GM11168 (cell line): ENCODE results near the gene MYRF.

Experiments
- in situ Hi-C: fragments of 300-500 bp; cut with MboI; formaldehyde crosslinking; loops from one replicate; pipeline ENCODE4 v1.12.0; 2022; ENCODE audit warnings: low sequenced_read_pairs; ENCODE audit not compliant: unreplicated experiment

The MYRF gene

DNA sequence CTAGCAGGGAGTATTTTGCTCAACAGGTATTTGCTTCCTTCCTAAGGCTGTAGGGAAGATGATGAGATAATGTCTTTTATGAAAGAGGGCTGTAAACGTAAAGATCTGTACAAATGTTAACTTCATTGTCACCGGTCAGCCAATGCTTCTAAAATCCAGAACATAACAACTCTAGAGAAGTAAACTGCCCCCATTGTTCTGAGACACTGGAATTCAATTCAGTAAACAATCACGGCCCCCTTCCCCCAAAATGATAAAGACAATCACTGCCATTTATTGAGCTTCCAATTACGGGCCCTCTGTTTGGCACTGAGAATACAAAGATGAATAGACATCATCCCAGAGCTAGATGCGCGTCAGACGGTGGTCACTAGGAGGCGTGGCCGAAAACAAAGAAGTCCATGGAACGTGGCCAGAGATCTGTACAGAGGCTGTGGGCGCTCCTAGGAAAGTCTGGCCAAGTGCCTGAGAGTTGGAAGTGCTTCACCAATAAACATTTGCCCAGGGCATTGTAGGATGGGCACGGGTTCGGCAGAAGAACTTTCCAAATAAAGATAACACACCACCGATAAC is 39.4 kb downstream of the MYRF start:
- in situ Hi-C loops: loop anchor here (5.0 kb wide), 1 partner anchor 105 kb away; no protein-coding TSS in a partner anchor

DNA sequence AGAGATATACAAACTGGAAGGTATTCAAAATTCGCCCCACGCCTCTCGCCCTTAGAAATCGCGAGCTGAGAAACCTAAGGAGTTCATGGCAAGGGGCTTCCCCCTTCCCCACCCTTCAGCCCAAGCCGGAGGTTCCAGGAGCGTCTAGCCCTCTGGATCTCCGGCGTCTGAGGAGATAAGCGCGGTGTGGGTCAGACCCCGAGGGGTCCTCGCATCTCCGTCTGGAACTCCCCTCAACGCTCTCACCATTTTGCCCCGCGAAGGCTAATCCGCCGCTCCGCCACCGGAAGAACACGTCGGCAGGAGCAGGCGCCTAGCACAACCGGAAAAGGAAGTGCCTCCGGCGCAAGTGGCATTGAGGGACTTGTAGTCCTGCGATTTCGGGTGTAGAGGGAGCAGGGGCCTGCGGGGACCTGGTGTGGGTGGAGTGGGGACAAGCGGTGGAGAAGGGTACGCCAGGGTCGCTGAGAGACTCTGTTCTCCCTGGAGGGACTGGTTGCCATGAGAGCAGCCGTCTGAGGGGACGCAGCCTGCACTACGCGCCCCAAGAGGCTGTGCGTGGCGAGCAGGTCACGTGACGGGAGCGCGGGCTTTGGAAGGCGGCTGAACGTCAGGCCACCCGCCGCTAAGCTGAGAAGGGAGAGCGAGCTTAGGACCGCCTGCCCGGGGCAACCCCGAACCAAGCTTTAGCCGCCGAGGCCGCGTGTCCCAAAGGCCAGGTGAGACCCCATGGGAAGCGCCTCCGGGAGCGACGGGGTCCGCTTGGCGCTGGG is 40.1 kb downstream of the MYRF start, which contains the start of the genes FEN1 and TMEM258:
Gene FEN1 (plus strand): TSS at position 602 of the 773 bp plus-strand sequence. CDS start 2,451 bp downstream, outside the sequence.
Gene TMEM258 (minus strand): TSS at position 290 of the 773 bp plus-strand sequence. CDS start 41 bp downstream, at position 249.
- in situ Hi-C loops: loop anchor here (5.0 kb wide), 1 partner anchor 105 kb away; no protein-coding TSS in a partner anchor

DNA sequence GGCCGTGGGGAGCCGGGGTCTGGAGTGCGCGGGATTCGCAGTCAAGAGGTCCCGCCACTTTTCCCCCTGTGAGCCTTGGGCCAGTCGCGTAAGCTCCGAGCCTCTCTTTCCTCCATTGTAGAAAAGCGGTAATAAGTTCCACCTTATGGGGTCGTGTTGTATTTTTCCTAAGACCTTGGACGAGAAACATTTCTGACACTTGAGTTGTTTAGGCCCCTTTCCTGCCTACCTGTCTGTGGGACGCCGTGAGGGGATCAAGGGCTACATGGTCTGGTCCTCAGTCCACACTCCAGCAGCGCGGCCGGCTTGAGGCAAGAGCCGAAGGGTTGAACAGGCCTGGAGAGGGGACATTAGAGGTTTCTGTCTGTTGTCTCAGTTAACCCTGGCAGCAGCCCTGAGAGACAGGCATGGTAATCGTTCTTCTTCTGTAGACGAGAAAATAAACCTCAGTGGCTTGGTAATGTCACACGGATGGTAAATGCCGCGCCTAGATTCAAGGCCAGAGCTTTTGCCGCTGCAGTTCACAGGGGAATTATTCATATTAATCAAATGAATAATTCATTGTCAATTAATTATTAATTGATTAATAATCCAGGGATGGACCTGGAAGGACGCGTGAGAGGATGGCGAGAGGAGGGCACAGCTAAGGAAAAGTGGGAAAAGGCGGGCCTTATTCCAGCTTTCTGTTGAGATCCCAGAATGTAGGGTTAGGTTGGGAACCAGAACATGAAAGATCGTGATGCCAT is 40.8 kb downstream of the MYRF start:
- in situ Hi-C loops: loop anchor here (5.0 kb wide), 1 partner anchor 104 kb away; no protein-coding TSS in a partner anchor

DNA sequence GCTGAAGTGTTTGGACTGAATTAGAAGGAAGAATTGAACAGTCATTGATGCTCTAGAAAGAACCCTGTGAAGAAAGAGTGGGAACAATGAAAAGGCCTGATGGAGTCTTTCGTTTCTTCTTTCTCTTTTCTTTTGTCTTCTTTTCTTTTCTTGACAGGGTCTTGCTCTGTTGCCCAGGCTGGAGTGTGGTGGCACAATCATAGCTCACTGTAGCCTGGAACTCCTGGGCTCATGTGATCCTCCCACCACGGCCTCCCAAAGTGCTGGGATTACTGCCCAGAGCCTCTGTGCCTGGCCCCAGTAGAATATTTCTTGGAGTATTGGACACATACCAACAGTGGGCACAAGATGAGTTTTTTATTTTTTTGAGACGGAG is 41.4 kb downstream of the MYRF start:
- in situ Hi-C loops: loop anchor here (5.0 kb wide), 1 partner anchor 103 kb away; no protein-coding TSS in a partner anchor

DNA sequence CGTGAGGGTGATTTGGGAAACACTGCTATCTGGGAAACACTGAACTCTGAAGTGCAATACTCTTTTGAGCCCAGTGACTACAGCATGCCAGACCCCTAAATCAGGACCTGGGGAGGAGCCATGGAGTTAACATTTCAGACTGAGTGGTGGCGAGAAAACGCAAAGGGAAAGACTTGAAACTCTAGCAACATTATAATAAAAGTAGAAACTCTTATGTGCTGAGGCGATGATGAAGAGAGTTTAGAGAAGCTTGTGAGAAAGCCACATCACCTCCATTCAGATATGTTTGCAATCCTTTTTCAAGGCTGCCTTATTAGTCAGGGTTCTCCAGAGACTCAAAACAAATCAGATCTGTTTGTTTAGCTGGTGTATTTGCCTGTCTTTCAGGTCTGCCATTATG is 42.1 kb downstream of the MYRF start:
- in situ Hi-C loops: loop anchor here (5.0 kb wide), 1 partner anchor 103 kb away; no protein-coding TSS in a partner anchor

DNA sequence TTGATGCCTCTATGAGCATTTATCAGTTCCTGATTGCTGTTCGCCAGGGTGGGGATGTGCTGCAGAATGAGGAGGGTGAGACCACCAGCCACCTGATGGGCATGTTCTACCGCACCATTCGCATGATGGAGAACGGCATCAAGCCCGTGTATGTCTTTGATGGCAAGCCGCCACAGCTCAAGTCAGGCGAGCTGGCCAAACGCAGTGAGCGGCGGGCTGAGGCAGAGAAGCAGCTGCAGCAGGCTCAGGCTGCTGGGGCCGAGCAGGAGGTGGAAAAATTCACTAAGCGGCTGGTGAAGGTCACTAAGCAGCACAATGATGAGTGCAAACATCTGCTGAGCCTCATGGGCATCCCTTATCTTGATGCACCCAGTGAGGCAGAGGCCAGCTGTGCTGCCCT is 43.0 kb downstream of the MYRF start:
- in situ Hi-C loops: no loop called here

DNA sequence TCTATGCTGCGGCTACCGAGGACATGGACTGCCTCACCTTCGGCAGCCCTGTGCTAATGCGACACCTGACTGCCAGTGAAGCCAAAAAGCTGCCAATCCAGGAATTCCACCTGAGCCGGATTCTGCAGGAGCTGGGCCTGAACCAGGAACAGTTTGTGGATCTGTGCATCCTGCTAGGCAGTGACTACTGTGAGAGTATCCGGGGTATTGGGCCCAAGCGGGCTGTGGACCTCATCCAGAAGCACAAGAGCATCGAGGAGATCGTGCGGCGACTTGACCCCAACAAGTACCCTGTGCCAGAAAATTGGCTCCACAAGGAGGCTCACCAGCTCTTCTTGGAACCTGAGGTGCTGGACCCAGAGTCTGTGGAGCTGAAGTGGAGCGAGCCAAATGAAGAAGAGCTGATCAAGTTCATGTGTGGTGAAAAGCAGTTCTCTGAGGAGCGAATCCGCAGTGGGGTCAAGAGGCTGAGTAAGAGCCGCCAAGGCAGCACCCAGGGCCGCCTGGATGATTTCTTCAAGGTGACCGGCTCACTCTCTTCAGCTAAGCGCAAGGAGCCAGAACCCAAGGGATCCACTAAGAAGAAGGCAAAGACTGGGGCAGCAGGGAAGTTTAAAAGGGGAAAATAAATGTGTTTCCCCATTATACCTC is 43.6 kb downstream of the MYRF start:
- in situ Hi-C loops: no loop called here

DNA sequence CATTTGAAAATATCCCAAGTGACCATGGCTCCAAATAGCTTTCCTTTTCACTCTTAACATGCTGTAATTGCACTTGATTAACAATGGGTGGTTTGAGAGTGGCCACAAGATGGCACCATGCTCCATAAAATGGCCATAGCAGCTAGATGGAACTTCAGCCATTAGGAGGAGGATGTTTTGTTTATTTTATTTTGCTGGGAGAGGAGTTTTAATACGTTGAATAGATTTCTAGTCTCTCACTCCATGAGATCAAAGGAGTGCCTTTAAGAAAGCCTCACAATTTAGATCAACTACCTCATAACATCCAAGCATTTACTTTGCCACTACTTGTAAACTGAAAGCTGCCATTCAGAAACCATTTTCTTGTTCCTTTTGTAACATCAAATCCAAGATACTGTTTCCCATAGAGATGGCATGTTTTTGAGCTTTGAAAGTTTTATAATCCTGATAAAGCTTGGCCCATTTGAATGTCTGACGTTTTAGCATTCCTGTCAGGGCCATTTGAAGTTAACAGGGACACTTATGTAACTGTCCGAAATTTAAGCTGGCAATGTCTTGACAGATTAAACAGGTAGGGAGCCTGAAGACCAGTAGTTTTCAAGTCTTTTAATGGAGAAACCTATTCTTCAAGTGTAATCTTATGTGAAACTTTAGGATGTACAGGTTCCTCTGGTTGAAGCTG is 45.0 kb downstream of the MYRF start:
- in situ Hi-C loops: no loop called here

DNA sequence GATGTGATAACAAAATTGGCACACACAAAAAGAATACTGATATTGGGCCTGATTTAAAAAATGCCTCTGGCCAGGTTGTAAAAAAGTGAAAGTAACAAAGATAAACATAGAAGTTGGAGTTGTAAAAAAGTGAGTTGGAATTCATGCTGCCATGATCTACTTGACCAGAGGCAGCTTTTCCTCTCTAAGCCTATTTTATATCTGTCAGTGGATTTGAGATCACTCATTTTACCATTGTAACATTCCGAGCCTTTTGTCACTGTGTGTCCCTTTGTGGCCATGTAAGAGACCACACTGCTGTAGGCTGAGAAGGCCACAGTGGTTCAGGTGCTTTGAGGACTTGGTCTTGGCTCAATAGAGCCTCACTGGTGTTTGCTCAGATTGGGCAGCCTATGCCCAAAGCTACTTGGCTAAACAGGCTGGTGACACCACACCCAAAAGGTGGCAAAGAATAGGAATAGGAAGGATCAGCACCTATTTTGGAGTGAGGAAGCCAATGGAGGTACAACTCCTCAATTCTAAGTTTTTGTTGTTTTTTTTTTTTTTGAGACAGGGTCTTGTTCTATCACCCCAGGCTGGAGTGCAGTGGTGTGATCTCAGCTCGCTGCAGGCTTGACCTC is 47.3 kb downstream of the MYRF start:
- in situ Hi-C loops: no loop called here

DNA sequence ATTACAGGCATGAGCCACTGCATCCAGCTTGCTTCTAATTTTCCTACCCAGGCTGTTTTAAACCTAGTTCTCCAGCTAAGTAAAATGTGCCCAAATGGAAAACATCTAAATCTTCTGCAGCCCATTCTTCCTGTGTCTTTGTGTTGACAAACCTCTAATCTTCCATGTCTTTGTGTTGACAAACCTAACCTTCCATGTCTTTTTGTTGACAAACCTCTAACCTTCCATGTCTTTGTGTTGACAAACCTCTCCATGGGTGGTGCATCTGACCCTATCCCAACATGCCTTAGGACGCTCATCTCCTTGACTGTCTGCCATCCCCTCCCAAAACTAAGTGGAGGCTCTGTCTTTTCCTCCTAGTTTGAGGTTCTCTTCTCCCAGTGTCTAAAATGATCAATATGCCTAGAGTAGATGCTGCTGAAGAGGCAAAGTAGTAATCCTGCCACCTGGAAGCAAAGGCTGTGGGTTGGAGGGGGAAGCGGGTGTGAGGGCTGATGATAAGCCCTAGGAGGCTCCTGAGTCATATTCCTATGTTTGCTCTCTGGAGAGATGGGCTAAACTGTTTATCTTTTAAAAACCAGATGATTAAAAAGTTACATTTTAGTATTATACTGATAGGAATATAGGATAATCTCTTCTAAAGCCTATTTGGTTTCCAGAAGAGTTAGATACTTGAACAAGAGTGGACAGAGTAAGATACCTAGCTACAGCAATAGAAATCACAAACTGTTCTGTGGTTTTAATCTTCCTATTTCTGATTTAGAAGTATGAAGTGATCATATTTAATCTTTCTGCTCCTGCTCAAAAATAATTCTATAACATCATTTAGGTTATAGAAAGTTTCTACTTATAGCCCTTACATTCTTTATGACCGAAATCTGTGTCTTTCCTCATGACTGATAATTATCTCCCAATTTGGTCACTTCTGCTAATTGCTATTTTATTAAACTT is 48.2 kb downstream of the MYRF start:
- in situ Hi-C loops: no loop called here

DNA sequence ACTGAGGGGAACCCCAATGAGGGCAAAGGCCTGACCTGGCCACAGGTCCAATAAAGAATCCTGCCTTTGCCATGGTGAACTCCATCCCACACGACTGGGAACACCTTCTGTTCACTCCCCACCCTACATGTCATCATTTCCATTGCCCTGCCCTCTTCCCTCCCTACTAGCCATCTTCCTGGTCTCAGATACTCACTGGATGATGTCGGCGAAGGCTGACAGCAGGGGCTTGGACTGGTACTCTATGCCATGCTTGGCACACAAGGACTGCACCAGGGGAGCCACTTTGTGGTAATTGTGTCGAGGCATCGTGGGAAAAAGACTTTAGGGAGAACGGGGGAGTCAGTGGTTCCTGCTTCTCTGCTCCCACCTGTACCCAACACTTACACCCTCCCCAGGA is 50.2 kb downstream of the MYRF start:
- in situ Hi-C loops: no loop called here

DNA sequence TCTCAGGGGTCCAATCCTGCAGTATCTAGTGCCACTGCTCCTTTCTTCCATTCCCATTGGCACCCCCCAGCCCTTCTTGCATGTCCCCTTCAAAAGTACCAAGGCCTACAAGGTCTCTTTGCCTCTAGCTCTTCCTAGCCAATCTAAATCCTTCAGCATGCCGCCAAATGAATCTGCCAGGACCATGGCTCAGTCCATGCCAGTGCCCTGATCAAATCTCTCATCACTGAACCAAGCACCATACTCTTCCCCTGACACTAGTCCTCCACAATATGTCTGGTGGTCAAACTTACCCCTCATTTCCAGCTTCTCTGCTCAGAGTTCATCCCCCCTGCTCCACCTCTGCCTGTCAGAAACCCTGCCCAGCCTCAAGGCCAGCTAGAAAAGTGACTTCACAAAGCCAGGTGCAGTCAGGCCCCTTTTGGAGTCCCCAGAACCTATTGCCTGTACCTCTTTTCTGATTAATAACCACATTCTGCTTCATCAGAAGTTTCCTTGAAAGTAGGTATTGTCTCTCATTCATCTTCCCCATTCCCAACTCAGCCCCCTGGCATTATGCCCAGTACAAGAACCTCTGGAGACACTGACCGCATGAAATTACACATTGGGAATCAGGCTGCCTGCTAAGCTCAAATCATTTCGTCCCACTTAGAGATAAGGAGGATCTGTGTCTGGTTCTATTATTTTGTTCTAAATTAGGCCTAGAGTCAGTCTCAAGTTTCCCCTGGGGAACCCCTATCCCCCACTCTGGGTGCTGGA is 51.6 kb downstream of the MYRF start:
- in situ Hi-C loops: no loop called here

DNA sequence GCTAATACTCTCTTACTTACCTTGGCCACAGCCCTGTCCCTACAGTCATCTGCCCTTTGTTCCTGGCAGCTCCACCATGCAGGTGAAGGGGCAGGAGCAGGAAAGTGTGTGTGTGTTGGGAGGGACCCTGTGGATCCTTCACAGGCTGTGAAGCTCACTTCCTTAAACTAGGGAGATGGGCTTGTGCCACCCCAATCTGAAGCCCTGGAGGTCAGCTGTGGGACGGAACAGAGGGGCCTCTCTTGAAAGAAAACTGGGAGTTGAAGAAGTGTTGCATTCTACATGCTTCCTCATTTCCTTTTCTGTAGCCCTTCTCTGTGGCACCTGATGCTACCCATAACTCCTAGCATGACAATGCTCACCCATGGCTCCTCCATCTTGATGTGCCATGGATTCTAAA is 52.7 kb downstream of the MYRF start:
- in situ Hi-C loops: no loop called here

DNA sequence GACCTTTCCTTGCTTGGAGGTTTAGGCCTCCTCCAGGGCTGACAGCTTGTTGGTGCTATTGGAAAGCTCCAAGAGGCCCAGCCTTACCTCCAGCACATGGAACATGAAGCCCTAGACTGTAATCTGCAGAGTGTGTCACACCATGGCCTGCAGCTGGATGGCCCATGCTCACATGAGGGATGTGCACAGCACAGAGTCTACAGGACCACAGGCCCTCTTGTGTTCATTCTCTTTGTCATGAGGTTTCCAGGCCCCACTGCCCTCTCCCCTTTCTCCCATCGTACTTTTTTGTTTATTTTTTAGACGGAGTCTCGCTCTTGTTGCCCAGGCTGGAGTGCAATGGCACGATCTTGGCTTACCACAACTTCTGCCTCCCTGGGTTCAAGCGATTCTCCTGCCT is 54.3 kb downstream of the MYRF start:
- in situ Hi-C loops: no loop called here

DNA sequence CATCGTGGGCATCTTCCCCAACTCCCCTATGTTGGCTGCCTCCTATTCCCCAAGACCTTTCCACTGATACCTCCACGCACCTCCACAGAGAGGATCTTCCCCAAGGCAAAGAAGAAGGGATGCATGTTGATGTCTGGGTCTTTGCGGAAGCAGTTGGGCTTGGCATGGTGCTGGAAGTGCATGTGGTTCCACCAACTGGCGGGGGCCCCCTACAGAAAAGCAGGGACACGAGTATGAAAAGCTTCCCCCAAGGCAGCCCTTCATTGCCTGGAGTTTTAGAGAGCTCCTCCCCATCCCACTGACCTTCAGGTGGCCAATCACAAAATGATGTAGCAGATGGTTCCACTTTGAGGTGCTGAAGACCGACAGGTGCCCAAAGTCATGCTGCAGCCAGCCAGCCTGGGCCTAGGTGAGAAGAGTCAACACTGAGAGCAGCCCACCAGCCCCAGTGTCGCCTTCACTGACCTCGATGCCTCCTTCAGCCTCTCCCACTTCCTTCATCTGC is 58.3 kb downstream of the MYRF start:
- in situ Hi-C loops: no loop called here

DNA sequence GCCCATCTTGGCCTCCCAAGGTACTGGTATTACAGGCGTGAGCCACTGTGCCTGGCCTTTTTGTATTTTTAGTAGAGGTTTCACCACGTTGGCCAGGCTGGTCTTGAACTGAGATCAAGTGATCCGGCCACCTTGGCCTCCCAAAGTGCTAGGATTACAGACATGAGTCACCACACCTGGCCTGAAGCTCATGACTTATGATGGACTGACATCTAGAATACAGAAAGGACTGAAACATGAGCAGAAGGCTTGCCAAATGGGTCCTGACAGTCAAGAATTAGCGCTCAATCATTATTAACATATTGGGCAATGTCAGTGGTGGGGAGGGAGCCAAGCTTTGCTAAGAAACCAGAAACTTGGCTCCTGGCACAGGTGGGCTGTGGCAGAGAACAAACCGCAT is 59.4 kb downstream of the MYRF start:
- in situ Hi-C loops: no loop called here

DNA sequence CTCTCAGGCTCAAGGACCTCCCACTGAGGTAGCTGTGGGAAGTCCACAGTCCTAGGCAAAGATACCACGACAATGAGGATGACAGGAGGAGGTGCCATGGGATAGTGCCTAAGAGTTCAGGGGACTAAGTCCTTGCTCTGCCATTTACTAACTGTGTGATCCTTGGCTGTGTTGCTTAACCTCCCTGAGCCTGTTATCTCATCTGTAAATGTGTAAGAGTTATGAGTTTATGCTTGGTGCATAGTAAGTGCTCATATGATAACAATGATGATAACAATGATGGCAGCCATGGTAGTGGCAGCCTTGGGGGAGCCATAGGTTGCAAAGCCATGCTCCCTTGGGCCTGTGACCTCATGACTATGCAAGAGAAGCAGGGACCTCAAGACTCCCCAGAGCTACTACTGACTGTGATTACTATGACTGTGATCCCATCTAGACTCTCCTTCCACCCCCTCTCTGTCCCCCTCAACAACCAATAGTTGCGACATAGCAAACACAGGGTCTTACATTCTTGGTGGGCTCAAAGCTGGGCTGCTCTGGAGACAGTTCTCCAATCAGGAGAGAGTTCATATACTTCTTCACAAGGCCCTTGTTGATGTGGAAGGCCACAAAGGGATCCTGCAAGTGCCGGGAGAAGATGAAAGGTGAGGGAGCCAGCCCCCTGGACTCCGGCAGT is 60.4 kb downstream of the MYRF start:
- in situ Hi-C loops: no loop called here
